DND-41 (cell line): ENCODE results near the gene SRD5A1.

Experiments
- ATAC-seq: fragments of 200-7000 bp; cut with Tn5 transposase; 3 replicates; pipeline ENCODE4 v1.9.1; 2021; ENCODE audit warnings: low read depth; ENCODE audit not compliant: insufficient read depth
- DNase-seq: peaks from one replicate; pipeline ENCODE4 v3.0.0-alpha.2; 2020
- H2AFZ ChIP-seq: 2 replicates; pipeline ENCODE4 v1.6.0; 2012; ENCODE audit warnings: low read depth, low read length
- H3K27ac ChIP-seq: 2 replicates; pipeline ENCODE4 v1.5.1; 2012; ENCODE audit warnings: low read length, inconsistent platforms
- H3K27me3 ChIP-seq: fragments of 200-600 bp; sonication (generic); 2 replicates; pipeline ENCODE4 v1.6.0; 2012; ENCODE audit warnings: low read length, mild to moderate bottlenecking, inconsistent platforms; ENCODE audit not compliant: insufficient read depth, poor library complexity
- H3K36me3 ChIP-seq: 2 replicates; pipeline ENCODE4 v1.5.1; 2012; ENCODE audit warnings: low read length, inconsistent platforms; ENCODE audit not compliant: insufficient read depth
- H3K4me1 ChIP-seq: 2 replicates; pipeline ENCODE4 v1.5.1; 2012; ENCODE audit warnings: mild to moderate bottlenecking, low read length; ENCODE audit not compliant: insufficient read depth
- H3K4me2 ChIP-seq: 2 replicates; pipeline ENCODE4 v1.6.0; 2012; ENCODE audit warnings: mild to moderate bottlenecking, moderate library complexity, low read length, inconsistent platforms; ENCODE audit not compliant: insufficient read depth
- H3K4me3 ChIP-seq, 2 experiments: fragments of 200-600 bp in 1 of 2; shearing (Covaris generic) in 1 of 2; 2 replicates each; pipeline ENCODE4 v1.5.1; 2012 to 2016; ENCODE audit warnings: inconsistent platforms in 2 of 2, low read length in 2 of 2, mild to moderate bottlenecking in 2 of 2, low read depth in 1 of 2, moderate library complexity in 1 of 2
- H3K79me2 ChIP-seq: 2 replicates; pipeline ENCODE4 v1.6.0; 2012; ENCODE audit warnings: low read length, inconsistent platforms; ENCODE audit not compliant: insufficient read depth
- H3K9ac ChIP-seq: 2 replicates; pipeline ENCODE4 v1.6.0; 2012; ENCODE audit warnings: low read depth, mild to moderate bottlenecking, inconsistent platforms, low read length, moderate library complexity
- H3K9me3 ChIP-seq: 2 replicates; pipeline ENCODE4 v1.5.1; 2012; ENCODE audit warnings: low read length, moderate library complexity, mild to moderate bottlenecking, inconsistent platforms; ENCODE audit not compliant: insufficient read depth, severe bottlenecking
- H4K20me1 ChIP-seq: 2 replicates; pipeline ENCODE4 v1.6.0; 2012; ENCODE audit warnings: low read length; ENCODE audit not compliant: insufficient read depth
- EZH2 ChIP-seq: IDR thresholded peaks from 3 replicates; pipeline ENCODE4 v1.6.1; 2012; ENCODE audit warnings: borderline replicate concordance, low read depth, mild to moderate bottlenecking, moderate library complexity, low read length, inconsistent platforms; ENCODE audit not compliant: severe bottlenecking
- TF ChIP-seq, protein P1 (sequence below): IDR thresholded peaks from 2 replicates; pipeline ENCODE4 v1.5.1; 2012; ENCODE audit warnings: borderline replicate concordance, low read length, moderate library complexity, mild to moderate bottlenecking; ENCODE audit not compliant: poor library complexity, severe bottlenecking; ENCODE audit errors: extremely low read depth

The SRD5A1 gene

DNA sequence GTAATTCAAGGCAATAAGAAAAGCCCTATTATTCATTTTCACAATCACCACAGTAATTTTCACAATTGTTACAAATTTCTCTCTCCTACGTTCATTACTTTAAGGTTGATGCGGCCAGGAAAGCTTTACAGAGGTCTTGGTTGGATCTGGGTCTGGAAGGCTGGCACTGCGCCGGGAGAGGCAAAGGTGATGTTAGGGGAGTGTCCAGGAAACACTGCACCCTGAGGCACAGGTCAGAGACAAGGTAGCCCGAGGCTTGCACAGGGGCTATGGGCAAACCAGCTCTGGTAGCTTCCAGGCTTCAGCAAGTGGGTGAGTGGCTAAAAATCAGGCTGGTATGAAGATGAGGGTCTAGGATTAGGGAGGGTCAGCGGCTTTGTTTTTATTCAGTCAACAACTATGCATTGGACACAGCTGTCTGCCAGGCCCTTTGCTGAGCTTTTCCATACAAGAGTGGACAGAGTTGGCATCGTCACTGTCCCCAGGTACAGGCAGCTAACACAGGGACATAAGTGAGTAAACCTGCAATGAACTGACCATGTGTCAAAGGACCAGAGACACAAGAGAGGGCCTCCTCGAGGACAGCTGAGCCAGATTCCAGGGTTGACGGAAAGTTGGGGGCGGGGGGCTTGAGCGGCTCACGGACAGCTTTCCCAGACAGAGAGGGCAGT lies 67.6 kb downstream of the SRD5A1 start:
- H3K9me3 ChIP-seq, result no peaks in the 10 kb centered on the region
- no peak for DNase-seq
- peaks cover 4% of the 10 kb centered on the region for H3K27me3 ChIP-seq
- no peaks in the 10 kb centered on the region for H3K79me2 ChIP-seq
- H3K36me3 ChIP-seq, result no peaks in the 10 kb centered on the region
- H3K9ac ChIP-seq, result no peak overlapping the region
- H3K27ac ChIP-seq, result no peak overlapping the region
- no peaks in the 10 kb centered on the region for H4K20me1 ChIP-seq
- H2AFZ ChIP-seq, result no peak overlapping the region
- no peak overlapping the region for H3K4me2 ChIP-seq
- no peak for ATAC-seq
- no peak for TF ChIP-seq EZH2
- TF ChIP-seq, protein P1, sequence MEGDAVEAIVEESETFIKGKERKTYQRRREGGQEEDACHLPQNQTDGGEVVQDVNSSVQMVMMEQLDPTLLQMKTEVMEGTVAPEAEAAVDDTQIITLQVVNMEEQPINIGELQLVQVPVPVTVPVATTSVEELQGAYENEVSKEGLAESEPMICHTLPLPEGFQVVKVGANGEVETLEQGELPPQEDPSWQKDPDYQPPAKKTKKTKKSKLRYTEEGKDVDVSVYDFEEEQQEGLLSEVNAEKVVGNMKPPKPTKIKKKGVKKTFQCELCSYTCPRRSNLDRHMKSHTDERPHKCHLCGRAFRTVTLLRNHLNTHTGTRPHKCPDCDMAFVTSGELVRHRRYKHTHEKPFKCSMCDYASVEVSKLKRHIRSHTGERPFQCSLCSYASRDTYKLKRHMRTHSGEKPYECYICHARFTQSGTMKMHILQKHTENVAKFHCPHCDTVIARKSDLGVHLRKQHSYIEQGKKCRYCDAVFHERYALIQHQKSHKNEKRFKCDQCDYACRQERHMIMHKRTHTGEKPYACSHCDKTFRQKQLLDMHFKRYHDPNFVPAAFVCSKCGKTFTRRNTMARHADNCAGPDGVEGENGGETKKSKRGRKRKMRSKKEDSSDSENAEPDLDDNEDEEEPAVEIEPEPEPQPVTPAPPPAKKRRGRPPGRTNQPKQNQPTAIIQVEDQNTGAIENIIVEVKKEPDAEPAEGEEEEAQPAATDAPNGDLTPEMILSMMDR, result no peak
- no peaks in the 10 kb centered on the region for H3K4me1 ChIP-seq
- H3K4me3 ChIP-seq, result no peak overlapping the region

DNA sequence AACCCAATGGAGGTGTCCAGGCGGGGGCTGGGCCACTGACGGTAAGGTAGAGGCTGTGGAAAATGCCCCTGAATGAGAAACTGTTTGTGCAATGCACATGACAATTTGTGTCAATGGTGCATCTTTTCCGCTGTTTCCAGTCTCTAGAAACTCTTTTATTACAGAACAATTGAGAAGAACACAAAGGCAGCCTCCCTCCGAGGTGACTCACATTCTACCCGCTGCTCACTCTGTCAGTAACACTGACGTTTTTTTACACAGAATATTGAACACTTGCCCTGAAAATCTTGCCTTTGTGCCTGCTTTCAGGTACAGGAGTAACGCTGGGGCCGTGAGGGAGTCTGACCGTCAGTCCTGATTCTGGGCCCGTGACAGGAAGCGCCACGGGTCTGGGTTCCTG lies 68.3 kb downstream of the SRD5A1 start:
- peaks cover 4% of the 10 kb centered on the region for H3K27me3 ChIP-seq
- no peak overlapping the region for H2AFZ ChIP-seq
- no peaks in the 10 kb centered on the region for H3K79me2 ChIP-seq
- H3K9ac ChIP-seq, result no peak overlapping the region
- ATAC-seq (no peak), DNase-seq (no peak)
- no peak overlapping the region for H3K4me3 ChIP-seq
- no peaks in the 10 kb centered on the region for H4K20me1 ChIP-seq
- no peaks in the 10 kb centered on the region for H3K36me3 ChIP-seq
- H3K9me3 ChIP-seq, result no peaks in the 10 kb centered on the region
- TF ChIP-seq, protein P1, result no peak
- no peak for TF ChIP-seq EZH2
- no peak overlapping the region for H3K4me2 ChIP-seq
- no peaks in the 10 kb centered on the region for H3K4me1 ChIP-seq
- no peak overlapping the region for H3K27ac ChIP-seq

DNA sequence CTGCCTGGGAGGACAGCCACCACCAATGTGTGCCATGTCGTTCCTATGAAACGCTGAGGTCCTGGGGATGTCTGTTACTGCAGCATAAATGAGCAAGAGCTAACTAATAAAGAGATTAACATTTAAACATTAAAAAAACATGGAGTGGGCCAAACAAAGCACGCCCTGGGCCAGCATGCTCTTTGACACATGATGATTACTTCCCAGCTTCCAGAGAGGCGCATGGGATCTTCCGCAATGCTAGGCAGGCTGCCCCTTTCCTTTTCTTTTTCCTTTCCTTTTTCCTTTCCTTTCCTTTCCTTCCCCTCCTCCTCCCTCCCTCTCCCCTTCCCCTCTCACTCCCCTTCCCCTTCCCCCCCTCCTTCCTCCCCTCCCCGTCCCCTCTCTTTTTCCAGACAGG lies 69.4 kb downstream of the SRD5A1 start:
- TF ChIP-seq, protein P1, result no peak
- no peak for TF ChIP-seq EZH2
- Histone ChIP-seq H3K79me2 (no peaks in the 10 kb centered on the region), H3K27ac (no peak overlapping the region), H3K9me3 (no peaks in the 10 kb centered on the region), H4K20me1 (no peaks in the 10 kb centered on the region), H3K27me3 (peaks cover 4% of the 10 kb centered on the region), H3K4me2 (no peak overlapping the region), H2AFZ (no peak overlapping the region), H3K4me1 (peaks cover 5% of the 10 kb centered on the region), H3K9ac (no peak overlapping the region), H3K36me3 (no peaks in the 10 kb centered on the region), H3K4me3 (no peak overlapping the region)
- ATAC-seq (no peak), DNase-seq (no peak)
